Endothelial cell of umbilical vein (primary cell): Measurements from ENCODE around the gene PRKG1. TPM values are rescaled to one million over a fixed set of nuclear protein-coding genes. Genes with fewer than 3 reads are reported as not detected.

Source experiments
- BruUV-seq: library from RNA; stranded (reverse); fragments of 400-500 nt; replicated peaks from 2 replicates; lab custom pipeline; 2021; lab: Mats Ljungman, UMichigan
- CTCF ChIA-PET: fragments of 300-600, 350-600 bp; sonication (Branson Sonifier 250); formaldehyde crosslinking; loops from one replicate; lab custom pipeline; 2021; ENCODE audit warnings: antibody characterized with exemption, inconsistent platforms; lab: Charles Lee
- POLR2A ChIA-PET: fragments of 300-600, 350-600 bp; sonication (Branson Sonifier 250); formaldehyde crosslinking; loops from one replicate; lab custom pipeline; 2021; ENCODE audit warnings: antibody characterized with exemption, inconsistent platforms; lab: Charles Lee
- DNase-seq: peaks from one replicate; pipeline ENCODE4 v3.0.0-alpha.2; 2011; ENCODE audit warnings: low read depth, low spot score
- FAIRE-seq: peaks from 2 replicates; lab custom pipeline; 2011; peaks lifted over from hg19 to GRCh38; lab: Jason Lieb, UNC
- H2AFZ ChIP-seq: 2 replicates; pipeline ENCODE4 v1.6.0; 2012; ENCODE audit warnings: low read depth, low read length, control low read depth, inconsistent platforms
- H3K27ac ChIP-seq: 2 replicates; pipeline ENCODE4 v1.5.1; 2011; ENCODE audit warnings: low read depth, mild to moderate bottlenecking, control low read depth, low read length, moderate library complexity; ENCODE audit not compliant: insufficient read depth
- H3K27me3 ChIP-seq, 2 experiments: 2 replicates each; pipeline versions ENCODE4 v1.6.0 to v1.6.1; 2011; ENCODE audit warnings: low read length in 2 of 2, mixed read lengths in 1 of 2; ENCODE audit not compliant: control insufficient read depth in 2 of 2, insufficient read depth in 2 of 2
- H3K36me3 ChIP-seq, 2 experiments: 2 replicates in 1 of 2; 3 replicates in 1 of 2; pipeline ENCODE4 v1.5.1; 2011; ENCODE audit warnings: low read length in 2 of 2, mild to moderate bottlenecking in 1 of 2, moderate library complexity in 1 of 2; ENCODE audit not compliant: control insufficient read depth in 2 of 2, insufficient read depth in 2 of 2; ENCODE audit errors: extremely low read depth in 1 of 2
- H3K4me1 ChIP-seq: 3 replicates; pipeline ENCODE4 v1.5.1; 2011; ENCODE audit warnings: mild to moderate bottlenecking, low read length; ENCODE audit not compliant: control insufficient read depth, insufficient read depth; ENCODE audit errors: extremely low read depth
- H3K4me2 ChIP-seq: 2 replicates; pipeline ENCODE4 v1.6.1; 2011; ENCODE audit warnings: low read length, control low read depth, mixed read lengths; ENCODE audit not compliant: insufficient read depth
- H3K4me3 ChIP-seq, 3 experiments: fragments of 200-600 bp in 1 of 3; sonication (generic), shearing (Covaris generic) in 1 of 3; replicated peaks in 1 of 3; 2 replicates each; pipeline ENCODE4 v1.5.1; 2011 to 2016; ENCODE audit warnings: control low read depth in 3 of 3, low read length in 3 of 3, mild to moderate bottlenecking in 2 of 3, inconsistent platforms in 1 of 3, low read depth in 1 of 3, moderate library complexity in 1 of 3; ENCODE audit not compliant: insufficient read depth in 1 of 3
- H3K79me2 ChIP-seq: 2 replicates; pipeline ENCODE4 v1.6.0; 2012; ENCODE audit warnings: low read length, inconsistent platforms; ENCODE audit not compliant: control insufficient read depth, insufficient read depth
- H3K9ac ChIP-seq: replicated peaks from 2 replicates; pipeline ENCODE3; 2011; ENCODE audit warnings: low read length, control low read depth; ENCODE audit not compliant: insufficient read depth; ENCODE audit errors: extremely low read depth
- H3K9me1 ChIP-seq: replicated peaks from 3 replicates; pipeline ENCODE4 v1.6.0; 2011; ENCODE audit warnings: mild to moderate bottlenecking, low read length; ENCODE audit not compliant: control insufficient read depth, insufficient read depth; ENCODE audit errors: extremely low read depth
- H3K9me3 ChIP-seq: replicated peaks from 2 replicates; pipeline ENCODE4 v1.5.1; 2012; ENCODE audit warnings: low read length, inconsistent platforms; ENCODE audit not compliant: control insufficient read depth, insufficient read depth
- H4K20me1 ChIP-seq: replicated peaks from 2 replicates; pipeline ENCODE3; 2011; ENCODE audit warnings: mild to moderate bottlenecking, low read length; ENCODE audit not compliant: control insufficient read depth, insufficient read depth; ENCODE audit errors: extremely low read depth
- CTCF ChIP-seq, 2 donors: IDR thresholded peaks; 1 replicate in 1 of 2; 2 replicates in 1 of 2; pipeline ENCODE4 v1.5.1; 2011; ENCODE audit warnings: low read length in 2 of 2, mild to moderate bottlenecking in 2 of 2, moderate library complexity in 2 of 2, control low read depth in 1 of 2, inconsistent platforms in 1 of 2, low read depth in 1 of 2; ENCODE audit not compliant: insufficient read depth in 1 of 2; ENCODE audit errors: extremely low read depth in 1 of 2
- FOS ChIP-seq: IDR thresholded peaks from 2 replicates; pipeline ENCODE4 v1.6.1; 2011; ENCODE audit warnings: mild to moderate bottlenecking, low read length, moderate library complexity, borderline replicate concordance; ENCODE audit not compliant: insufficient read depth
- GATA2 ChIP-seq: IDR thresholded peaks from 2 replicates; pipeline ENCODE4 v1.7.0; 2011; ENCODE audit warnings: low read depth, mild to moderate bottlenecking, moderate library complexity, mixed read lengths, low read length; ENCODE audit not compliant: insufficient read length, insufficient read depth
- JUN ChIP-seq: IDR thresholded peaks from 2 replicates; pipeline ENCODE4 v1.6.1; 2011; ENCODE audit warnings: borderline replicate concordance, low read depth; ENCODE audit not compliant: insufficient read length, insufficient read depth
- MAX ChIP-seq: IDR thresholded peaks from 2 replicates; pipeline ENCODE4 v1.6.1; 2011; ENCODE audit not compliant: insufficient read depth, insufficient read length
- MYC ChIP-seq: IDR thresholded peaks from one replicate; pipeline ENCODE4 v1.6.1; 2011; ENCODE audit warnings: mild to moderate bottlenecking, low read depth, low read length
- POLR2A ChIP-seq: IDR thresholded peaks from 2 replicates; pipeline ENCODE4 v1.6.1; 2012; ENCODE audit warnings: low read depth, mild to moderate bottlenecking, control low read depth, low read length
- POLR2AphosphoS5 ChIP-seq: IDR thresholded peaks from 2 replicates; pipeline ENCODE4 v1.6.1; 2012; ENCODE audit warnings: low read depth, mild to moderate bottlenecking, control low read depth, low read length, moderate library complexity; ENCODE audit not compliant: insufficient read depth
- dilution Hi-C: fragments of 300-500 bp; cut with MboI; formaldehyde crosslinking; loops from one replicate; pipeline ENCODE4 v1.15.0; 2019; ENCODE audit warnings: low sequenced_read_pairs; ENCODE audit not compliant: extremely low pct_ligation_motif_present
- intact Hi-C: fragments of 100-400 bp; cut with micrococcal nuclease; formaldehyde crosslinking; loops from one replicate; pipeline ENCODE4 v1.10.0; 2022
- polyA plus RNA-seq, 4 experiments: library from polyadenylated mRNA; depleted of rRNA in 3 of 4; stranded (reverse) in 3 of 4; unstranded in 1 of 4; fragments of >200 nt; gene quantifications; 2 replicates each; pipeline versions ENCODE4 v1.2.1 to v1.2.3, GENCODE V29; 2011 to 2012; ENCODE audit warnings: missing spikeins in 1 of 4
- total RNA-seq: library from RNA; stranded (reverse); gene quantifications from 2 replicates; pipeline ENCODE4 v1.2.3, GENCODE V29; 2021

PRKG1 gene
- total and polyA plus RNA-seq, 2 donors (not counting 3 experiments of a cell fraction or from before 2014, with no cell fraction given): 0.01 to 0.18 TPM

GRCh38 chr10:51201947-51202346 lies 127.7 kb downstream of the PRKG1 start:
- CTCF ChIA-PET: no interaction called here
- Histone ChIP-seq H3K27me3 (peaks cover 1 to 9% of the 10 kb centered on the region in 2 experiments), H3K9me1 (no peaks in the 10 kb centered on the region), H3K4me2 (no peak overlapping the region), H3K9me3 (no peaks in the 10 kb centered on the region), H3K27ac (no peak overlapping the region), H3K4me1 (no peaks in the 10 kb centered on the region), H3K9ac (no peak overlapping the region), H4K20me1 (no peaks in the 10 kb centered on the region), H3K4me3 (no peak overlapping the region), H3K79me2 (no peaks in the 10 kb centered on the region), H2AFZ (no peak overlapping the region), H3K36me3 (no peaks in the 10 kb centered on the region)
- TF ChIP-seq CTCF (IDR thresholded peaks at IDR 0.05; ENCODE audit: extremely low read depth in 1 of 2, insufficient read depth in 1 of 2, low read depth in 1 of 2, low read length in 2 of 2) (no peak), MAX (no peak), FOS (no peak), POLR2AphosphoS5 (no peak), POLR2A (no peak), MYC (no peak), GATA2 (no peak)
- no peak for DNase-seq
- POLR2A ChIA-PET: no interaction called here
- dilution Hi-C loops: no loop called here
- BruUV-seq: no TSS peak
- no peak for FAIRE-seq
- intact Hi-C loops: no loop called here

GRCh38 chr10:51203359-51203758 lies 129.1 kb downstream of the PRKG1 start:
- Histone ChIP-seq H4K20me1 (no peaks in the 10 kb centered on the region), H3K9ac (no peak overlapping the region), H3K4me3 (no peak overlapping the region), H3K9me1 (no peaks in the 10 kb centered on the region), H3K4me1 (no peaks in the 10 kb centered on the region), H3K27ac (no peak overlapping the region), H3K4me2 (no peak overlapping the region), H2AFZ (no peak overlapping the region), H3K36me3 (no peaks in the 10 kb centered on the region), H3K27me3 (peaks cover 1 to 9% of the 10 kb centered on the region in 2 experiments), H3K79me2 (no peaks in the 10 kb centered on the region), H3K9me3 (no peaks in the 10 kb centered on the region)
- FAIRE-seq (no peak), DNase-seq (no peak)
- dilution Hi-C loops: no loop called here
- POLR2A ChIA-PET: no interaction called here
- intact Hi-C loops: no loop called here
- CTCF ChIA-PET: no interaction called here
- no TSS peak for BruUV-seq
- TF ChIP-seq MAX: no peak
- TF ChIP-seq POLR2AphosphoS5: no peak
- no peak for TF ChIP-seq JUN
